Measurements from ENCODE around the gene YPEL2. TPM values are rescaled to one million over a fixed set of nuclear protein-coding genes. Genes with fewer than 3 reads are reported as not detected.

Gene YPEL2
- total RNA-seq, 4 donors from 2014 or later, result 20.6 to 33.1 (median 26.9) TPM

DNA sequence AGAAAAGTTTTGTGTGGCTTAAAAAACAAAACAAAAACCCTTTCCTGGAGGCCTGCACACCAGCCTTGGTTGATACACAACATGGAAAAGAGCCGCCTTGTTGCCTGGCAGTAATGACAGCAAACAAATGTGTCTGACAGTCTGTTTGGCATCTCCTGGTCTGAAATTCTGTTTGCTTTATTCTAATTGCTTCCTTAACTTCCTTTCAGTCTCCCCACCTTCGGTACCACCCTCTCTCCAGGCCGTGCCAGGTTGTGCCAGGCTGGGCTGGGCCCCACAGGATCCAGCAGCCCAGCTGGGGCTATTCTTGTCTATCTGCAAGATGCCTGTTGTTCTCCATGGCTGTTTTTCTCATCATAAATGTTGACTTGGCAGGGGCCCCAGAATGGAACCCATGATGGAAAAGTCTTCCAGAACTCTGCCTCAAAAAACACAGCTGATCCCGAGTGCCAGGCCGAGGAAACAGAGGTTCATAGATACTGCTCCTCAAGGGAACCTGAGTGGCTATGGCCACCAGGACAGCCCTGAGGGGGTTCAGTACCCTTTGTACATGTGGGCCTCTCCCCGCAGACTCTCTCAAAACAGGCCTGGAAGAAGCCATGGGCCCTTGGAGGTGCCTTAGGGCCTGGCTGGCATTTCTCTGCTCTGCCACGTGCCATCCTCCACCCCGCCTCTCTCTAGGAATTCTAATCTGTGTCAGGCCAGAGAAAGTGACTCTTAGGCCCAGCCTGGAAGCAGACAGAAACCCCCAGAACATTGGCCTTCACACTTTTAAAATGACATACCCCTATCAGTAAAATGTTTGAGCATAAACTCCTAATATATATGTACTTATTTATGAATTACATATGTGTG, 50.5 kb downstream of the YPEL2 start:
- intact Hi-C loops (cut with DNase I; ENCODE audit: low total_unique reads), result no loop called here
- 20% methylated on average over 7 to 8 of the region's 8 CpGs for WGBS, 2 donors
- H3K4me3 ChIP-seq (ENCODE audit: low read depth, poor library complexity, severe bottlenecking), result no peak overlapping the region
- DNase-seq (ENCODE audit: low spot score in 2 of 2), result peak in 1 of 2 donors; percentile 55
- TF ChIP-seq, protein P1, sequence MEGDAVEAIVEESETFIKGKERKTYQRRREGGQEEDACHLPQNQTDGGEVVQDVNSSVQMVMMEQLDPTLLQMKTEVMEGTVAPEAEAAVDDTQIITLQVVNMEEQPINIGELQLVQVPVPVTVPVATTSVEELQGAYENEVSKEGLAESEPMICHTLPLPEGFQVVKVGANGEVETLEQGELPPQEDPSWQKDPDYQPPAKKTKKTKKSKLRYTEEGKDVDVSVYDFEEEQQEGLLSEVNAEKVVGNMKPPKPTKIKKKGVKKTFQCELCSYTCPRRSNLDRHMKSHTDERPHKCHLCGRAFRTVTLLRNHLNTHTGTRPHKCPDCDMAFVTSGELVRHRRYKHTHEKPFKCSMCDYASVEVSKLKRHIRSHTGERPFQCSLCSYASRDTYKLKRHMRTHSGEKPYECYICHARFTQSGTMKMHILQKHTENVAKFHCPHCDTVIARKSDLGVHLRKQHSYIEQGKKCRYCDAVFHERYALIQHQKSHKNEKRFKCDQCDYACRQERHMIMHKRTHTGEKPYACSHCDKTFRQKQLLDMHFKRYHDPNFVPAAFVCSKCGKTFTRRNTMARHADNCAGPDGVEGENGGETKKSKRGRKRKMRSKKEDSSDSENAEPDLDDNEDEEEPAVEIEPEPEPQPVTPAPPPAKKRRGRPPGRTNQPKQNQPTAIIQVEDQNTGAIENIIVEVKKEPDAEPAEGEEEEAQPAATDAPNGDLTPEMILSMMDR (IDR thresholded peaks at IDR 0.05), result no peak
- no peak for TF ChIP-seq POLR2A (IDR thresholded peaks at IDR 0.05)

DNA sequence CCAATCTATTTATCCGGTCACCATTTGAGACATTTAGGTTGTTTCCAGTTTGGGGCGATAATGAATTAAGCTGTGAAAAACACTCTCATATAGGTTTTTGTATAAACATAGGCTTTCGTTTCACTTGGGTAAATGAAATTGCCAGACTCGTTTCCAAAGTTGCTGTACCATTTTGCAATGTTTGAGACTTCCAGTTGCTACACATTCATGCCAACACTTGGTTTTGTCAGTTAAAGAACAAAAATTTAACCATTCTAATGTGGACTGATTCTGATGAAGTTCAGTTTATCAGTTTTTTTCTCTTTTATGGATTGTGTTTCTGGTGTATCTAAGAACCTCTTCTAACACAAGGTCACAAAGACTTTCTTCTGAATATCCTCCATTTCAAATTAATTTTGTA, 52.4 kb downstream of the YPEL2 start:
- WGBS, 2 donors, result 94% methylated on average over 4 of the region's 4 CpGs
- intact Hi-C loops (cut with DNase I; ENCODE audit: low total_unique reads), result no loop called here
- H3K4me3 ChIP-seq (ENCODE audit: low read depth, poor library complexity, severe bottlenecking), result no peak overlapping the region
- no peak for TF ChIP-seq POLR2A (IDR thresholded peaks at IDR 0.05)
- TF ChIP-seq, protein P1 (IDR thresholded peaks at IDR 0.05), result no peak
- no peak for DNase-seq (ENCODE audit: low spot score in 2 of 2)

DNA sequence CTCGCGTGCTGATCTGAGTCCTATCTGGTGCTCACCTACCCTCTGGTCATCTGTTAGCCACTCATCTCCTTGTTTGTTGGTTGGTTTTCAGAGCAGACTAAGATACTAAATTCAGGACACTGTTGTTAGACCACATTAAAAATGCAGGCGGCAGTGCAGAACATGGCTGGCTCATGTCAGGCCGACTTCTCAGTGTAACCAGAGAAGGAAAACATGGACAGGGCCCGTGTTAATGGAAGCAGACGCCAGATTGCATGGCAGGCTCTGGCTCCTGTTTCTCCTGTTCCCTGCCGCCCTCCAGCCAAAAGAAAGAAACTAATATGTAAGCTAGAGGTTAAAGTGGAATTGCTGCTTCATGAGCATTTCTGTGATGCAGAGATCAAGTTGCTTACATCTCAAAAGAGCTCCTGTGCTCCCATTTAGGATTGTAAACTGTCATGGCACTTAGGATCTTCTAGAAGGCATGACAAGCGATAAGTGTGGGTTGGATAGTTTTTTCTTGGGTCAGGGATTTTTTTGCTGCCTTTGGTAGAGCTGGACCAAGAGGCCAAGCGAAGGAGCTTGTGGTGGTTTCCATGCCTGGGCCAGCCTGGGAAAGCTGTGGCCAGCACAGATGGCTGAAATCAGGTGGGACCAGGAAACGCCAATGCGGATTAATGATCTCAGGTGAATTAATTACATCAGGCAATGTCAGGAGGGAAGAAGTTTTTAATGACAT, 56.1 kb downstream of the YPEL2 start:
- no peak for DNase-seq (ENCODE audit: low spot score in 2 of 2)
- intact Hi-C loops (cut with DNase I; ENCODE audit: low total_unique reads), result no loop called here
- TF ChIP-seq, protein P1 (IDR thresholded peaks at IDR 0.05), result no peak
- TF ChIP-seq POLR2A (IDR thresholded peaks at IDR 0.05), result no peak
- 80 to 86% methylated on average over 11 of the region's 11 CpGs for WGBS, 2 donors
- H3K4me3 ChIP-seq (ENCODE audit: low read depth, poor library complexity, severe bottlenecking), result no peak overlapping the region

- intact Hi-C loops (cut with DNase I; ENCODE audit: low total_unique reads), result no loop called here
- H3K4me3 ChIP-seq (ENCODE audit: low read depth, poor library complexity, severe bottlenecking), result no peak overlapping the region
- DNase-seq (ENCODE audit: low spot score in 2 of 2), result no peak
- TF ChIP-seq POLR2A (IDR thresholded peaks at IDR 0.05), result no peak
- TF ChIP-seq, protein P1 (IDR thresholded peaks at IDR 0.05), result no peak
- WGBS, 2 donors, result 81 to 85% methylated on average over 9 of the region's 9 CpGs
Observed at GRCh38 chr17:59388069-59388556, 56.7 kb downstream of the YPEL2 start.

GRCh38 chr17:59389066-59389465, 57.6 kb downstream of the YPEL2 start:
- WGBS, 2 donors, result 79 to 89% methylated on average over 5 of the region's 5 CpGs
- H3K4me3 ChIP-seq (ENCODE audit: low read depth, poor library complexity, severe bottlenecking), result no peak overlapping the region
- TF ChIP-seq, protein P1 (IDR thresholded peaks at IDR 0.05), result no peak
- TF ChIP-seq POLR2A (IDR thresholded peaks at IDR 0.05), result no peak
- intact Hi-C loops (cut with DNase I; ENCODE audit: low total_unique reads), result no loop called here
- DNase-seq (ENCODE audit: low spot score in 2 of 2), result no peak
